ENCODE measurements around the gene ATG2A.

DNA sequence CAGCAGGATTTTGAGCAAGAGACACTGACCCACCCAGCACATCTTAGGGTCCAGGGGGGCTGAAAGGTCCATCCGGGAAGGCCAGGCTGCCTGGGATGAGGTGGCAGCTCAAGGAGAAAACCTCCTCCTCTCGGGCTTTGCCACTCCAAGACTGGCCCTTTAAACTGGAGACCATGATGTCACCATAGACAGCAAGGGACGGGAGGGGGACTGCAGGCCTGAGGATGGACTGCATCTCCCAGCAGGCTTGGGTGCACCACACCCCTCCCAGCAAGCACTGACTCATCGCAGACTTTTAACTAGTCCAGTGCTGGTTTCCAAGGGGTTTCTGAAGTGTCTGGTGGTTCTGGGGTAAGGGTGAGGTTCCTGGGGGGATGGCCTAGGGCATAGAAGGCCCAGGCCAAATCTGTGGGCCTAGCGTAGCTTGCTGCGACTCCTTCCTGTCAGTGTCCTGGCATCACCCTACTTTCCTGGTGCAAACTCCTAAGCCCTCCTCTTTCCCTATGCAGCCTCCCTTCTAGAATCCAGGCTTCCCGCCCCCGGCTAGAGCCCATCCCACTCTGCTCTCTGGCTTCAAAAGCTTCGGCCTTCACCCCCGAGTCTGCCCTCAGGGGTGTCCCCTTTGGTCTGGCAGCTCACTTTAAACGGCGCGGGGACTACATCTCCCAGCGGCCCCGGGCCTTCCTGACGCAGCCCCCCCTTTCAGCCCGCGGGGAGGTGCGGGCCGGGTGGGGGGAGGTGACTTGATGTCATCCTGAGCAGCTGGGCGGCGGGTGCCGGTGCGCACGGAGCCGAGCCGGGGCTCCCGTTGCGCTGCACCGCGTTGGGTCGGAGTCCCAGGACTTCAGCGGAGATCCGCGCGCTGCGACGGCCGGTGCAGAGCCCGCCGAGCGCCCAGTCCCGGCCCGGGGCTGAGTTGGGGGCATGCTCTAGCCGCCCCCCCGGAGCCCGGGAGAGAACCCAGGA is 7.2 kb upstream of the ATG2A start, which contains the start of gene PPP2R5B:
- TF ChIP-seq, protein P1, sequence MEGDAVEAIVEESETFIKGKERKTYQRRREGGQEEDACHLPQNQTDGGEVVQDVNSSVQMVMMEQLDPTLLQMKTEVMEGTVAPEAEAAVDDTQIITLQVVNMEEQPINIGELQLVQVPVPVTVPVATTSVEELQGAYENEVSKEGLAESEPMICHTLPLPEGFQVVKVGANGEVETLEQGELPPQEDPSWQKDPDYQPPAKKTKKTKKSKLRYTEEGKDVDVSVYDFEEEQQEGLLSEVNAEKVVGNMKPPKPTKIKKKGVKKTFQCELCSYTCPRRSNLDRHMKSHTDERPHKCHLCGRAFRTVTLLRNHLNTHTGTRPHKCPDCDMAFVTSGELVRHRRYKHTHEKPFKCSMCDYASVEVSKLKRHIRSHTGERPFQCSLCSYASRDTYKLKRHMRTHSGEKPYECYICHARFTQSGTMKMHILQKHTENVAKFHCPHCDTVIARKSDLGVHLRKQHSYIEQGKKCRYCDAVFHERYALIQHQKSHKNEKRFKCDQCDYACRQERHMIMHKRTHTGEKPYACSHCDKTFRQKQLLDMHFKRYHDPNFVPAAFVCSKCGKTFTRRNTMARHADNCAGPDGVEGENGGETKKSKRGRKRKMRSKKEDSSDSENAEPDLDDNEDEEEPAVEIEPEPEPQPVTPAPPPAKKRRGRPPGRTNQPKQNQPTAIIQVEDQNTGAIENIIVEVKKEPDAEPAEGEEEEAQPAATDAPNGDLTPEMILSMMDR (IDR thresholded peaks at IDR 0.05), result peak in 1 of 7 experiments; percentile 17
- TF ChIP-seq EP300 (IDR thresholded peaks at IDR 0.05) (peak; percentile 41), POLR2A (IDR thresholded peaks at IDR 0.05) (peak in 1 of 4 donors; percentile 64), POLR2AphosphoS5 (IDR thresholded peaks at IDR 0.05) (peak; percentile 90 to 96 (median 93))

Measured in stomach (tissue), 4 donors.